ENCODE data around the gene PFKL. TPM values are rescaled to one million over a fixed set of nuclear protein-coding genes. Genes with fewer than 3 reads are reported as not detected.

PFKL gene
- total and polyA plus RNA-seq, 2 experiments from 2014 or later, result 40.3 to 106 TPM

- TF ChIP-seq ZNF462 (CRISPR knock-in tag; IDR thresholded peaks at IDR 0.05), result no peak
Observed at GRCh38 chr21:44372616-44373015, 72.8 kb downstream of the PFKL start (continued).

- H3K9me3 Mint-ChIP-seq, result peaks cover 34% of the 10 kb centered on the region
- 0 out of 2 replicates have a peak, but pooled peaks cover 3% of the 10 kb centered on the region for H3K27me3 ChIP-seq (ENCODE audit: insufficient read depth)
- peaks cover 4% of the 10 kb centered on the region; the same call in 1 of the 3 replicates for H3K36me3 Mint-ChIP-seq (ENCODE audit: low read depth)
- H3K4me1 Mint-ChIP-seq, result peaks cover 7% of the 10 kb centered on the region; the same call in 2 of the 3 replicates
- no peaks in the 10 kb centered on the region for H3K36me3 ChIP-seq (ENCODE audit: insufficient read depth)
- H3K4me2 ChIP-seq, result no peak overlapping the region
- no peak overlapping the region for H3K27ac Mint-ChIP-seq
- ATAC-seq (no peak), DNase-seq (ENCODE audit: low spot score) (no peak)
- TF ChIP-seq CREB1 (CRISPR knock-in tag; IDR thresholded peaks at IDR 0.05; ENCODE audit: low read depth) (no peak), ZNF114 (CRISPR knock-in tag; IDR thresholded peaks at IDR 0.05) (no peak), EZH2phosphoT487 (IDR thresholded peaks at IDR 0.05; ENCODE audit: unreplicated experiment) (no peak), EZH2 (IDR thresholded peaks at IDR 0.05; ENCODE audit: low read depth, unreplicated experiment) (no peak), STAT1 (IDR thresholded peaks at IDR 0.05; ENCODE audit: unreplicated experiment) (no peak)
- H3K79me2 ChIP-seq (replicated peaks; ENCODE audit: insufficient read depth), result no peaks in the 10 kb centered on the region
- no peak overlapping the region for H3K4me3 ChIP-seq
- no peaks in the 10 kb centered on the region for H3K4me1 ChIP-seq (ENCODE audit: insufficient read depth)
- H2AFZ ChIP-seq, result no peak overlapping the region
- H3K4me3 Mint-ChIP-seq, result no peak overlapping the region
- H4K20me1 ChIP-seq (replicated peaks; ENCODE audit: insufficient read depth), result no peaks in the 10 kb centered on the region
- H3K27me3 Mint-ChIP-seq (ENCODE audit: insufficient read depth, low read depth, poor library complexity), result peaks cover 8% of the 10 kb centered on the region
- no peaks in the 10 kb centered on the region for H3F3A ChIP-seq (replicated peaks; ENCODE audit: low read depth)
- no peaks in the 10 kb centered on the region for H3K9me2 ChIP-seq (ENCODE audit: insufficient read depth)
- H3K27ac ChIP-seq (ENCODE audit: low read depth), result no peak overlapping the region
Observed at GRCh38 chr21:44374601-44375280, 74.9 kb downstream of the PFKL start.
